ENCODE measurements around the gene CHD2. TPM values are rescaled to one million over a fixed set of nuclear protein-coding genes. Genes with fewer than 3 reads are reported as not detected.
"Not testable (repeated sequence)": the region's sequence is repeated elsewhere in the genome, so short reads cannot be mapped to it uniquely, and the experiment has no call there.

Gene CHD2
- total RNA-seq, 1 experiment from 2014 or later: 37.5 TPM

GRCh38 chr15:93048759-93049161 lies 148.6 kb downstream of the CHD2 start:
- peak; percentile 32 for DNase-seq (ENCODE audit: low read depth)

DNA sequence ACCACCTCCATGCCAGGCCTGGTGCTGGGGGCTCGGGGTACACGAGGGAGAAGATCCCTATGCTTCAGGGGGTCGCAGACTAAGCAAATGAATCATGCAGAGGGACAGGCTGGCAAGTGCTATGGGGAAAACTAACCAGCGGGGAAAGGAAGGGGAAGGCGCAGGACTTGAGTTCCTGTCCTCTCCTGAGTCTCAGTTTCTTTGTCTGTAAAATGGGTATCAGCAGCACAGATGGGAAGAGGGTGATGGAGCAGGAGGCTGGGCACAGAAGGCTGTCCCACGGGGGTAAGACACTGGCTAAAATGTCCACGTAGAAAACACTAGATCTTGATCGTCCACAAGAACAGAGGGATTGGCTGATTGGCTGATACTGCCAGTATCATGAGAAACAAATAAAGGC lies 149.1 kb downstream of the CHD2 start:
- no peak for DNase-seq (ENCODE audit: low read depth)

DNA sequence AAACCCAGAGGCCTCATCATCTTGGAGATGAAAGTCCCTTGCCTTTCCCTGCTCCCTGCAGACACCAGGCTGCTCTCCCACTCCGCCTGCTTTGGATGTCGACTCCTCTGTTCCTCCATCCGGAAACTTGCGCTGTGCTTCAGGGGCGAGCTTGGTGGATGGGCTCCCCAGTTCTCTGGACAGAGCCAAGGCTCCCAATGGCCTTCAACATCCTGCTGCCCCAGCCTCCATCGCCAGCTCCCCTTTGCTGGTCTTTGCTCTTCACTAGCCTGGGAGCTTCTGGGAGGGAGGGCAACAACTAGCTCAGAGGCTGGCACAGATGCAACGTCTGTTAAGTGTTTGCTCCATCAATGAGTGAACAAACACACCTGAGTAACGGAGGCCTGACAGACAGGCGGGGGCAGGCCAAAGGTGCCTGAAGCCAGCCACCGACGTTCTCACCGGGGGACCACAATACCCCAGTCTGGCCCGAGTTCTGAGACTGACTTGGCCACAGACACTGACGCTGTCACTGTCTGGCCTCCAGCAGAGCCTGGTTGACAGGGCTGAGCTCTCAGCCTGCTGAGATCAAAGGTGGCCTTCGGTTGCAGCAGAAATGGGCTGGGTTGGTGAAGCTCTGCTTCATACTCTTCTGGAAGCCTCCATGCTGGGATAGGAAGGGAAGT lies 149.9 kb downstream of the CHD2 start:
- DNase-seq (ENCODE audit: low read depth): no peak

- DNase-seq (ENCODE audit: low read depth): no peak
These were observed 150.5 kb downstream of the CHD2 start for GRCh38 chr15:93050648-93051047.

DNA sequence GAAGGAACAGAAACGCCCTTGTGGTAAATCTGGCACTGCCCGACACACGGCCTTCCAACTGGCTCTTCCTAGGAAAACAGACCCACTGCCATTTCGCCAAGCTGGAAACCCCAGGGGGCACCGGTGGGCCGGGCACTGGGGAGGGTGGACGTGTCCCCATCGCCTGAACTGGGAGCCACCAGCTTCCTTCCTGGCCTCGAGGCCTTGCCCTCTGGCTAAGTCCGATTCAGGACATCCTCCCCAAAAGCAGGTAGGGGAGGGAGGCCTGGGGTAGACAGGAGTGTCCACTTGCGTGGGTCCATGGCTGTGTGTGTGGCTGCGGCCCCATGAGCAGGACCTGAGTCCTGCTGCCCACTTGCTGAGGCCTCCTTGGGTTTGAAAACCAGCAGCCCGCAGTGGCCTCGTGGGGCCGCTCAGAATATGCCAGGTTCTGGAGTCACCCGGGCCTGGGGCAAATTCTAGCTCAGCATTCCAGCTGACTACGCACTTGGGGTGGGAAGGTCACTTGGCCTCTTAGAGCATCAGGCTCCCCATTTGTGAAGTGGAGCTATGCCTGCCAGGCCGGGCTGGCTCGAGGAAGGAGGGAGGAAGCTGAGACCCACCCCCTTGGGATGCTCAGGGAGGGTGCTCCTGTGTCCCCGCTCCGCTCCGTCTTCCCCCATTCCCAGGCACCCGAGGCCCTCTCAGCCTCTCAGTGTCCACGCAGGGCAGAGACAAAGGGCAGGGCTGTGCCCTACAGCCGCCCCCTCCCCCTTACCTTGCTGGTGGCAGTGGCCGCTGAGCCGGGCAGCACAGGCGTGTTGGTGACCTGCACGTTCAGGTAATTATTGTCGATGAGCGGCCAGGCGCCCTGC lies 151.3 kb downstream of the CHD2 start:
- no peak for DNase-seq (ENCODE audit: low read depth)

GRCh38 chr15:93052090-93052879 lies 152.2 kb downstream of the CHD2 start:
- DNase-seq (ENCODE audit: low read depth): no peak

DNA sequence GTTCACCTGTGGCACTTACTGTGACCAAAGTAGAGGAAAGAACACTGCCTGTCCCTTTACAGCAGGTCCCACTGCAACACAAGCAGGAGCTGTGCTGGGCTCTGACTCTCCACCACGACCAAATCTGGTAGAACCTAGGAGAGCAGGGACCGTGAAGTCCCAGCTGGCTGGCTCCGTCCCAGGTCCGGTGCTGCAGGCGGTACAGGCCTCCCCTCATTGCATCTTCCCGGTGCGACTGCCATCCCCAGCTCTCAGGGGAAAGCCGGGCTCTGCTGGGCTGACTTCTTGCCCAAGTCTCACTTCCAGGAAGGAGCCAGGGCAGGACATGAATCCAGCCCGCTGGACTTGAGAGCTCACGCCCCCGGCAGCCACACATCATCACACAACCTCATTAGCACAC lies 155.1 kb downstream of the CHD2 start:
- no peak for DNase-seq (ENCODE audit: low read depth)

DNA sequence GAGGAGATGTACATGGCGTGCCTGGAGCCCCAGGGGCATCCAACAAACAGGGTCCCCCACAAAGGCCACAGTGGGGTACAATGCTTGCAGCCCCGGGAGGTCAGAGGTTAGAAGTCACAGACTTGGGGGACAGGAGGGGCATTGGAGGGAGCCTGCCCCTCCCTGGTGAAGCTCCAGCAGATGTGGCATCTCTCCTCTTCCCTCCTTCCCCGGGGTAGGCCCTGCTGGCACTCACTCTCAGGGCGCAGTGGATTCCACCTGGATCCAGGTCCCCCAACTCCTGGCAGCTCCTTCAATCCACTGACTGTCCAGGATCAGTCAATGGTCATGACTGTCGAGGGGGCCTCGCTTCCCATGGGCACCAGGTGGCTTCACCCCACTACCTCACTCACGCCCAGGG lies 156.7 kb downstream of the CHD2 start:
- DNase-seq (ENCODE audit: low read depth): no peak

- DNase-seq (ENCODE audit: low read depth): no peak
These were observed 157.5 kb downstream of the CHD2 start for GRCh38 chr15:93057618-93058017.

DNA sequence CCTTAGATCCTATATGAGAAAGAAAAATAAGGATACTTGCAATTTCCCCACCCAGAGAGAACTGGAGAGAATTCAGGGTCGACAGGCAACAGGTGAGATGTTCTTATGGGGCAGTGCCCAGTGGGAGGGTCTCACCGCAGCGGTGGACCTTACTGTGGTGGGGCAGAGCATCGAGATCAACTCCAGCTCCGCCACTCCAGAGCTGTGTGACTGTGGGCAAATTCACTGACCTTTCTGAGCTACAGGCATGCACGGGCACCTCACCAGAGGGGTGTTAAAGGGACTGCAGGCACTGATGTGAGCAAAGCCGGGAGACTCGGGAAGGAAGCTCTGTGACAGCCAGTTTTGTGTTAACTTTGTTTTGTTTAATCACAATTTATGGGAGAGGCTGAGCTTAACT lies 158.0 kb downstream of the CHD2 start:
- no peak for DNase-seq (ENCODE audit: low read depth)

DNA sequence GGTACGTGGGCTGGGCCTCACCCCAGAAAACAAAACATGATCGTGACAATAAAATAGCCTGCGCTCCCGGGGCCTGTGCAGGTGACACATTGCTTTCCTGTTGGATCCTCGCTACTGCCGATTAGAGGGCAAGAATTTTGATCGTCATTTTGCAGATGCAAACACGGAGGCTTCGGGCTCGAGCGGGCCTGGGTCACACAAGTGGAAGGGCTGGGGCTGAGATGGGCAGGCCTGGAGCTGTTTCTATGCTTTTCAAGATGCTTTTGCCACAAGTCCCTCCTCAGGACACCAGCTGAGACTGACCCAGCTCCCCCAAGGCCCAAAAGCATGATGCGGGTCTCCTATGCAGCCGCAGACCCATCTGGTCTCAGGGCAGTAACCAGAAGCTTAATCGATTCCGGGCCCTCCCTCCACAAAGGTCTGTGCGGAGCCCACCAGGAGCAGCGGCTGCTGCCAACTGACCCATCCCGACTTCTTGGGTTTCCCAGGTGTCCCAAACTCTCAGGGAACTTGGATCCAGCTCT lies 158.8 kb downstream of the CHD2 start:
- no peak for DNase-seq (ENCODE audit: low read depth)

DNA sequence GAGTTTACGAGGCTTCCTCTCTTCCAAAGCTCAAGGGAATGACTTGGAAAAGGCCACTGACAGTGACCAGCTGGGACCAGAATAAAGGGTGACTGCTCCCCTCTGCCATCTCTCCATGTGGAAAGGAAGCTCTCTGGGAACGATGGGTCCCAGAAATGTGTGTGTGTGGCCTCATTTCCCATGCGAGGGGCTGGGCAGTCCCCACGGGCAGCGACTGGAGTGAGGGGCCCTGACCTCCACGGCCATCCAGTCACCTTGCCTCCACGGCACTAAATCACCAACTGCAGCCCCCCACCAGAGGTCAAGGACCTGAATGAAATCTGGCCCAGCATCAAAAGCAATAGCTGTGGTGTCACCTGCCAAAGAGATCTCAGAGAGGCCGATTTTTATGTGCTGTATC lies 159.3 kb downstream of the CHD2 start:
- DNase-seq (ENCODE audit: low read depth): no peak

- no peak for DNase-seq (ENCODE audit: low read depth)
These were observed 160.5 kb downstream of the CHD2 start for GRCh38 chr15:93060336-93061248.

DNA sequence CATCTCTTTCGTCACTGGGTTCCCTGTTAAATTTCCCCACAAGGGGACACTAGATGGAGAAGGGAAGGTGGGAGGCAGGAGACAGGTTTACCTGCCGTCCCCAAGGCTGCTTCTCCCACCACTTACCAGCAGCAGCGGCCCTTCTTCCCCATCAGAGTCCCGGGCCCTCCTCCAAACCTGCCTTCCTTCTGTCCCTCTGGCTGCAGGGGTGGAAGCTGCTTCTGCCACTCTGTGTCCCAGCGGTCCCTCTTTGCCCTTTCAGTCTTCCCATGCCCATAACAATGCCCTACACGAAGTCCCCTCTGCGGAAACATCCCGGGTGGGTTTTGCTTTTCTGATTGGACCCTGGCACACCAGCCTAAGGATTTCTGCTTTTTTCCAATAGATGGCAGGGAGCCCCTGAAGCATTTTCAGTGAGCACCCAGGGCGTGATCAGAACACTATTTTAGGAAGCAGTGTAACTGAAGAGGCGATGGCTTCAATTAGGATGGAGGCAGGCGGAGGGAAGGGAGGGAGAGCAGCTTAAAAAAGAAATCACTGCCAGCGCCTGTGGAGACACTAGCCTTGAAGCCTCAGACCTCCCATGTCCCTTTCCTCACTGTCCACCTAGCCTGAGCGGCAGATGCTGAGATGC lies 162.6 kb downstream of the CHD2 start:
- DNase-seq (ENCODE audit: low read depth): not testable (repeated sequence)

DNA sequence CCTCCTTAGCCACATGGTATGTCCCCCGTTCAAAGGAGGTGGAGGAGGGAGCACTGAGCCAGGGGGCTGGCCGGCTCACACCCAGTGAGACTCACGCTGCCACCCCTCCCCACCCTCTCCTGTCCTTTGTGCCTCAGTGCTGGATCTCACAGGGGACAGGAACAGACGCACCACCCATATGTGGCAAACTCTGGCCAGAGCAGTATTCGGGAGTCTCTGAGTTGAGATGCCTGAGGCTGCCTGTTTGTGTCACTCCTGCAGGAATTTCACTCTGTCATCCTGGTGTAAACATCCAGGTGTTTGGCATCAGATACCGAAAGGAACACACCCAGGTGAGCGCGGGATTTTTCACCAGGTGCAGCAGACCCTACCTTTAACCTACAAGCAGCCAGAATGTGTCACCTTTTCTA lies 163.1 kb downstream of the CHD2 start:
- no peak for DNase-seq (ENCODE audit: low read depth)

- DNase-seq (ENCODE audit: low read depth): no peak
These were observed 163.9 kb downstream of the CHD2 start for GRCh38 chr15:93063796-93064690.

DNA sequence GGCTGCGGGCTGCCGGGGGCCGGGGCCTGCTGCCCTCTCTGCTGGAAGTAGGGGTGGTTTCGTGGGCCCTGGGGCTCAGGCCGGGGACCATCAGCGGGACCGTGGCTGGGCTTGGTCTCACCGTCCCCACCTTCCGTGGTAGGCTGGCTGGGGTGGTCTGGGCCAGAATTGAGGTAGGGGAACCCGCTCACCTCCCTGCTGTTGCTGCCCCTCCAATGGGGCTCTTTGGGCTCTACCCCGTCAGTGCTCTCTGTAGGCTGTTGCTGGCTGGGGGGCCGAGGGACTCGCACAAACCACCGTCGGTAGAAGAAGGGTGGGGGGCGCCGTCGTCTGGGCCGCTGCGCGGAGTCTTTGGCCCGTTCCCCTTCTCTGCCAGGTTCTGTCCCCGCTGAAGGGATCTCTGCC lies 165.5 kb downstream of the CHD2 start:
- no peak for DNase-seq (ENCODE audit: low read depth)

GRCh38 chr15:93066224-93066681 lies 166.1 kb downstream of the CHD2 start:
- DNase-seq (ENCODE audit: low read depth): no peak

- peak; percentile 15 for DNase-seq (ENCODE audit: low read depth)
These were observed 166.9 kb downstream of the CHD2 start for GRCh38 chr15:93066834-93067648.
